ENCODE data around the gene CFAP99. TPM values are rescaled to one million over a fixed set of nuclear protein-coding genes. Genes with fewer than 3 reads are reported as not detected.

CFAP99 gene
- total RNA-seq, 1 donor from 2014 or later: not detected

DNA sequence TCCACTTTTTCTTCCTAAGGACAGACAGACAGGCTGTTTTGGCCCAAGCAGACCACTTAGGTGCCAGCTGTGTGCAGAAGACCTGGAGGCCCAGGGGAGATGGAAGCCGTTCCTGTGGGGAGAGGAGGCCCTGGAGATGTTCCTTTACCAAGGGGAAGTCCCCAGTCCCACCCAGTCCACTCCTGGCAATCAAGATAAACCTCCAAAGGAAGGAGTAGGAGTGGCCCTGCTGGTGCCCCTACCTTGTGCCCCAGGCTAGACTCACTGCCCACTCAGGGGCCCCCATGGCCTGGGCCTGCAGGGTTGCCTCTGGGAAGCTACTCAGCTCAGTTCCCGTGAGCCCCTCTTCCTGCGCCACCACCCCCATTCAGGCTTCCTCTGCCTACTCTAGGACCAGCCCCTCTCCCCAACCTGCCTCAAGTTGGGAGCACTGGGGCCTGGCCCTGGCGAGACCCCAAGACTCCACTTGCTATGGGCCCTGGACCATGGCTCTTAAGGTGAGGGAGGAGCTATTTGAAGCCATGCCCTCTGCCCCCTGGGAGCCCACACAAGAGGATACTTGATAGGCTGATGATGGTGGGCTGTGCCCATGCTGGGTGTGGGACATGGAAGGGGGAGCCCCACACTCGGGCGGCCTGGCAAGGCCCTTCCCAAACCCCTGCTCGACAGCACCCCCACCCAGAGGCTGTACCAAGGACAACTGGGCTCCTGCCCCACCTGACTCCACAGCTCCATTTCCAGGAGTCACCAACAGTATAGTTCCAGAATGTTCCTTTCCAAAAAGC, 25.4 kb downstream of the CFAP99 start:
- TF ChIP-seq, protein P1, sequence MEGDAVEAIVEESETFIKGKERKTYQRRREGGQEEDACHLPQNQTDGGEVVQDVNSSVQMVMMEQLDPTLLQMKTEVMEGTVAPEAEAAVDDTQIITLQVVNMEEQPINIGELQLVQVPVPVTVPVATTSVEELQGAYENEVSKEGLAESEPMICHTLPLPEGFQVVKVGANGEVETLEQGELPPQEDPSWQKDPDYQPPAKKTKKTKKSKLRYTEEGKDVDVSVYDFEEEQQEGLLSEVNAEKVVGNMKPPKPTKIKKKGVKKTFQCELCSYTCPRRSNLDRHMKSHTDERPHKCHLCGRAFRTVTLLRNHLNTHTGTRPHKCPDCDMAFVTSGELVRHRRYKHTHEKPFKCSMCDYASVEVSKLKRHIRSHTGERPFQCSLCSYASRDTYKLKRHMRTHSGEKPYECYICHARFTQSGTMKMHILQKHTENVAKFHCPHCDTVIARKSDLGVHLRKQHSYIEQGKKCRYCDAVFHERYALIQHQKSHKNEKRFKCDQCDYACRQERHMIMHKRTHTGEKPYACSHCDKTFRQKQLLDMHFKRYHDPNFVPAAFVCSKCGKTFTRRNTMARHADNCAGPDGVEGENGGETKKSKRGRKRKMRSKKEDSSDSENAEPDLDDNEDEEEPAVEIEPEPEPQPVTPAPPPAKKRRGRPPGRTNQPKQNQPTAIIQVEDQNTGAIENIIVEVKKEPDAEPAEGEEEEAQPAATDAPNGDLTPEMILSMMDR (conservative IDR thresholded peaks at IDR 0.05; ENCODE audit: low read depth, low read length): no peak
- DNase-seq (ENCODE audit: low read depth): no peak
- H3K4me3 ChIP-seq (ENCODE audit: low read depth, low read length): no peak overlapping the region

DNA sequence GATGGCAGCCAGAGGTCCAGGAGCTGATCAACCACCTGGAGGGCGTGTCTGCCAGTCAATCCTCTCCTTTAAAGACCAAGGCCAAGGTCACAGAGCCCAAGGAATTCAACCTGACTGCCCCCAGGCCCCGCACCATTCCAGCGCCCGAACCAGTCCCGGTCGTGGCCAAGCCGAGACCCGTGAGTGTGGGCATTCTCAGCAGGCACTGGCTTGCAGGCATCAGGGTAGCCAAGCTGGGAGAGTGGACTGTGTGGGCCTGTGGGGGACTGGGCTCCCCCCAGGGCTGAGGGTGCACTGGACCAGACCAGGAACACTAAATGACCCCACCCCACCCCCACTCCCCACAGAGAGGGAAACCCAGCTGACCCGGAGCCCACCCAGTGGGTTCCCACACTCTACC, 26.4 kb downstream of the CFAP99 start:
- DNase-seq (ENCODE audit: low read depth): no peak
- TF ChIP-seq, protein P1 (conservative IDR thresholded peaks at IDR 0.05; ENCODE audit: low read depth, low read length): no peak
- H3K4me3 ChIP-seq (ENCODE audit: low read depth, low read length): no peak overlapping the region

DNA sequence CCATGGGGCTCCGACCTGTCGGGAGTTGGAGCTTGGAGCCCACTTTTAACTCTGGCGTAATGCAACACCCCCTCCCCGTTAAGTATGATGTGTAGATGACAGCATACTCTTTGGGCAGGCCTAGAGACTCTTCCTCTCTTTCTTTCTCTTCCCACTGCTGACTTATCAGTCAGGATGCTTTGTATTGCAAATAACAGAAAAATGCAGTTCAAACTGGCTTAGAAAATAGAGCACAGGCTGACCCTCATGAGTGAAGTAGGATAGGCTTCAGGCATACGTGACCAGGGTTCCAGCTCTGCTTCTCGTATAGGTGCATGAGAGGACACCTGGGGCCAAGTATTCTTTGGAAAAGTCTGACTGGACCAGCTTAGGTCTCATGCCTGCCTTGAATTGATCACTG, 26.8 kb downstream of the CFAP99 start:
- DNase-seq (ENCODE audit: low read depth): no peak
- TF ChIP-seq, protein P1 (conservative IDR thresholded peaks at IDR 0.05; ENCODE audit: low read depth, low read length): no peak
- H3K4me3 ChIP-seq (ENCODE audit: low read depth, low read length): no peak overlapping the region

DNA sequence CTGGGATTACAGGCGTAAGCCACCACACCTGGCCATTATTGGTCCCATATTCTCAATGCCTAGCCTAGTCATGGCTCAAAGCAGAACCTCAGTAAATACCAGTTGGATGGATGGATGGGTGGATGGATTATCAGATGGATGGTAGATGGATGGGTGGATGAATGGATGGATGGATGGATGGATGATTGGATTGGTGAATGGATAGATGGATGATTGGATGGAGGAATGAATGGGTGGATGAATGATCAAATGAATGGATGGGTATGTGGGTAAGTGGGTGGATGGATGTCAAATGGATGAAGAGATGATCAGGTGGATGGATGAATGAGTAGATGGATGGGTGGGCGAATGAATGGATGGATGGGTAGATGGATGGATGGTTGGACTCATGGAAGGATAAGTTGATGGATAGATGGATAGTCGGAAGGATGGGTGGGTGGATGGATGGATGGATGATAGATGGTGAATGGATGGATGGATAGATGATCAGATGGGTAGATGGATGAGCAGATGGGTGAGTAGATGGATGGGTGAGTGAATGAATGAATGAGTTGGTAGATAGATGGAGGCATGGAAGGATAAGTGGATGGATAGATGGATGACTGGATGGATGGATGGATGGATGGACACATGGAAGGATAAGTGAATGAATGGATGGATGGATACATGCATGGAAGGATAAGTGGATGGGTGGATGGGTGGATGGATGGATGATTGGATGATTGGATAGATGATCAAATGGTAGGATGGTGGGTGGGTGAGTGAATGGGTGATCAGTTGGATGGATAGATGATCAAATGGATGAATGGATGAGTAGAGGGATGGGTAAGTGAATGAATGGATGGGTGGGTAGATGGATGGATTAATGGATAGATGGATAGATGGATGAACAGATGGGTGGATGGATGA, 28.2 kb downstream of the CFAP99 start:
- no peak overlapping the region for H3K4me3 ChIP-seq (ENCODE audit: low read depth, low read length)
- TF ChIP-seq, protein P1 (conservative IDR thresholded peaks at IDR 0.05; ENCODE audit: low read depth, low read length): no peak
- DNase-seq (ENCODE audit: low read depth): no peak

DNA sequence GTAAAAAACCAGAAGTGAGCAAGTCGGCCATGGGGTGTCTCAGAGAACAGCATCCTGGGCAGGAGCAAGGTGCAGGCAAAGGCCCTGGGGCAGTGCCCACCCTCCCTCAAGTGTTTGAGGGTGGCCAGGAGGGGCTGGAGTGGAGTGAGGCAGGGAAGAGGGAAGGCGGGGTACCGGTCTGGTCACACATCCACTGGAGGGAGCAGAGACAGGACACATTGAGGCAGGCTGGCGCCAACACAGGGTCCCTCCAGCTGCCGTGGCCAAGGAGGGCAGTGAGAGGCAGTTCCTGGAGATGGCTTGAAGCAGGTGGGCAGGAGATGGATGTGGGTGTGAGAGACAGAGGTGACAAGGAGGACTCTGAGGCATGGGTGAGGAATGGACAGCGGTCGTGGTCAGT, 29.8 kb downstream of the CFAP99 start:
- TF ChIP-seq, protein P1 (conservative IDR thresholded peaks at IDR 0.05; ENCODE audit: low read depth, low read length): no peak
- H3K4me3 ChIP-seq (ENCODE audit: low read depth, low read length): no peak overlapping the region

DNA sequence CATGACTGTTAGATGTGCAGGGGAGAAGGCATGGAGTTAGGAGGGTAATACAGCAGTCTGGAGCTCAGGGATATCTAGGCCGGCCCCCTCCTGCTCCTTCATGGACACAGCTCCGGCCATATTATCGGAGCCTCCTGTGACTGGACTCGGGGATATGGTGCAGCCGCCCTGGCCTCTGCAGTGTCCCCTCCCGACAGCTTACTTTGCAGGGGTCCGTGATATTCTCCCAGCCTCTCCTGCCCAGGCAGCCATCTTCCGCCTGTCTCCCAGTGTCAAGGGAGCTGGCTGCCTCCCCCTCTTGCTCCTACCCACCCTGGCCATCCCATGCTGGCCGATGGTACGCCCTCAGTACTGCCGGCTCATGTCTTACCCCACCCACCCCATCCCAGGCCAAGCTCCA, 30.3 kb downstream of the CFAP99 start:
- no peak overlapping the region for H3K4me3 ChIP-seq (ENCODE audit: low read depth, low read length)
- TF ChIP-seq, protein P1 (conservative IDR thresholded peaks at IDR 0.05; ENCODE audit: low read depth, low read length): no peak
- DNase-seq (ENCODE audit: low read depth): no peak

More for the DNA sequence above, 29.8 kb downstream of the CFAP99 start:
- no peak for DNase-seq (ENCODE audit: low read depth)
